ENCODE measurements around the gene STAG3. TPM values are rescaled to one million over a fixed set of nuclear protein-coding genes. Genes with fewer than 3 reads are reported as not detected.

Gene STAG3
- total and polyA plus RNA-seq, 2 donors (not counting 3 experiments of a cell fraction or from before 2014, with no cell fraction given): 0.29 to 1.4 TPM

GRCh38 chr7:100152404-100152803 is 25.3 kb upstream of the STAG3 start:
- H3K36me3 ChIP-seq (ENCODE audit: control insufficient read depth in 2 of 2, extremely low read depth in 1 of 2, insufficient read depth in 2 of 2, low read length in 2 of 2): peaks cover 0 to 17% of the 10 kb centered on the region in 2 experiments
- H3K4me2 ChIP-seq (ENCODE audit: insufficient read depth, low read length): no peak overlapping the region
- H2AFZ ChIP-seq (ENCODE audit: low read depth, low read length): no peak overlapping the region
- H3K27me3 ChIP-seq (ENCODE audit: control insufficient read depth in 2 of 2, insufficient read depth in 2 of 2, low read length in 2 of 2): no peaks in the 10 kb centered on the region
- H3K9me3 ChIP-seq (replicated peaks; ENCODE audit: control insufficient read depth, insufficient read depth, low read length): no peaks in the 10 kb centered on the region
- ChIA-PET CTCF (no interaction called here), POLR2A (no interaction called here)
- dilution Hi-C loops (cut with MboI; ENCODE audit: extremely low pct_ligation_motif_present, low sequenced_read_pairs) (no loop called here), intact Hi-C loops (cut with micrococcal nuclease) (no loop called here)
- no peak overlapping the region for H3K9ac ChIP-seq (replicated peaks; ENCODE audit: extremely low read depth, insufficient read depth, low read length)
- peaks cover 12% of the 10 kb centered on the region for H3K4me1 ChIP-seq (ENCODE audit: control insufficient read depth, extremely low read depth, insufficient read depth, low read length)
- peaks cover 13% of the 10 kb centered on the region for H3K79me2 ChIP-seq (ENCODE audit: control insufficient read depth, insufficient read depth, low read length)
- DNase-seq (ENCODE audit: low read depth, low spot score) (no peak), FAIRE-seq (no peak)
- H3K27ac ChIP-seq (ENCODE audit: insufficient read depth, low read depth, low read length): no peak overlapping the region
- BruUV-seq (replicated peaks): no TSS peak
- H3K4me3 ChIP-seq (replicated peaks in 1 of 3; ENCODE audit: insufficient read depth in 1 of 3, low read depth in 1 of 3, low read length in 3 of 3): no peak overlapping the region
- no peaks in the 10 kb centered on the region for H4K20me1 ChIP-seq (replicated peaks; ENCODE audit: control insufficient read depth, extremely low read depth, insufficient read depth, low read length)
- TF ChIP-seq GATA2 (IDR thresholded peaks at IDR 0.05; ENCODE audit: insufficient read depth, insufficient read length, low read depth, low read length): no peak
- TF ChIP-seq MAX (IDR thresholded peaks at IDR 0.05; ENCODE audit: insufficient read depth, insufficient read length): no peak
- no peak for TF ChIP-seq EZH2 (IDR thresholded peaks at IDR 0.05; ENCODE audit: borderline replicate concordance, low read depth, low read length, severe bottlenecking)
- TF ChIP-seq CTCF (IDR thresholded peaks at IDR 0.05; ENCODE audit: extremely low read depth in 1 of 2, insufficient read depth in 1 of 2, low read depth in 1 of 2, low read length in 2 of 2): no peak
- no peak for TF ChIP-seq FOS (IDR thresholded peaks at IDR 0.05; ENCODE audit: borderline replicate concordance, insufficient read depth, low read length)
- TF ChIP-seq POLR2A (IDR thresholded peaks at IDR 0.05; ENCODE audit: low read depth, low read length): no peak
- no peak for TF ChIP-seq MYC (IDR thresholded peaks at IDR 0.05; ENCODE audit: low read depth, low read length)
- no peak for TF ChIP-seq JUN (IDR thresholded peaks at IDR 0.05; ENCODE audit: borderline replicate concordance, insufficient read depth, insufficient read length, low read depth)
- no peak for TF ChIP-seq POLR2AphosphoS5 (IDR thresholded peaks at IDR 0.05; ENCODE audit: insufficient read depth, low read depth, low read length)
- no peaks in the 10 kb centered on the region for H3K9me1 ChIP-seq (replicated peaks; ENCODE audit: control insufficient read depth, extremely low read depth, insufficient read depth, low read length)

All from endothelial cell of umbilical vein (primary cell).